IPS-18c (cell line): Measurements from ENCODE around the gene LPCAT2.

Source experiments
- H3K4me3 ChIP-seq: 2 replicates; pipeline ENCODE4 v1.7.0; 2013; ENCODE audit warnings: low read depth, mild to moderate bottlenecking, low read length, moderate library complexity; ENCODE audit not compliant: insufficient read depth
- H3K9me3 ChIP-seq: one replicate; pipeline ENCODE4 v1.6.1; 2013; ENCODE audit warnings: mild to moderate bottlenecking, low read length, moderate library complexity; ENCODE audit not compliant: control insufficient read depth, insufficient read depth

Gene LPCAT2

DNA sequence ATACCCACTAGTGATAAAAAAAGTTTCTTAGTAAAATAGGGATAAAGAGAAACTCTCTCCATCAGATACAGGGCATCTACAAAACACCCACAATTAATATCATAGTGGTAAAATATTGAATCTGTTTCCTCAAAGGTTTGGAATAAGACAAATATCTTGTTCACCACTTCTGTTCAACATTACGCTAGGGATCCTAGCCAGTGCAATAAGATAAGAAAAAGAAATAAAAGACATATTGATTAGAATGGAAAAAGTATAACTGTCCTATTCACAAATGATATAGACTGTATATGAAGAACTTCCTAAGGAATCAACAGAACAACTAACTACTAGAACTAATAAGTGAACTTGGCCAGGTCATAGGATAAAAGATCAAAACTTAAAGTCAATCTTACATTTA, 12.9 kb downstream of the LPCAT2 start:
- Histone ChIP-seq H3K9me3 (no peaks in the 10 kb centered on the region), H3K4me3 (no peak overlapping the region)

- H3K4me3 ChIP-seq = no peak overlapping the region
- no peaks in the 10 kb centered on the region for H3K9me3 ChIP-seq
These were observed 17.6 kb downstream of the LPCAT2 start for GRCh38 chr16:55526441-55526840.

DNA sequence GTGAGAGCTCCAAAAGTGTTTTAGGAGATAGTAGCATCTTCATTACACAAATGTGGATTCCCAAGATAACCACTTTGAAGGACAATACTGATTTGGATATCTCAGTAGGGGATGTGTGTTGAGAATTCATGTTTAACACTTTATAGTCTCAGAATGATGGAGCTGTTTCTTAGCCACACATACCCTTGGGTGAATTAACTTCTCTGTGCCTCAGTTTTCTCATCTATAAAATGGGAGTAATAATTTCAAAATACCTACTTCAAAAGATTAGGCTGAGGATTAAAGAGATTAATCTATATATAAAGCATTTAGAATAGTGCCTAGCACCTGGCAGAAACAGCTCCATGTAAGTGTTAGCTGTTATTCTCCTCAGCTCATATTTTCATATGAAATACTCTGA, 19.0 kb downstream of the LPCAT2 start:
- H3K4me3 ChIP-seq = no peak overlapping the region
- no peaks in the 10 kb centered on the region for H3K9me3 ChIP-seq

DNA sequence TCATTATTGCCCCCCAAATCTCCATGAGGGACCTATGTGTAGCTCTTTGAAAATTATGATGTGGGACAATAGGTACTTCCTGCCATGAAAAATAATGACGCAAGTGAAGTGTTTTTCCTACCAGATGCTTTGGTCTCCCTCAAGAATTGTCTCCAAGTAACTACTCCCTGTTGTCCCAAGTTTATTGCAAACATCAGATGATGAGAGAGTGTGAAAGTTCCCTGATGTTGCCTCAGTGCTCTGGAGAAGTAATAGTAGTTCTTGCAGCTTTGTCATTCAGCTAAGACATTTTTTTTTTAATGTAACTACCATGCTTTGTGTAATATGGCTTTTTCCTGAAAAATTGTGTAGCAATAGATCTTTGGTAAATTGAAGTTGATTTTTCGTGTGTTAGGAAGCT, 20.1 kb downstream of the LPCAT2 start:
- H3K9me3 ChIP-seq = no peaks in the 10 kb centered on the region
- no peak overlapping the region for H3K4me3 ChIP-seq

DNA sequence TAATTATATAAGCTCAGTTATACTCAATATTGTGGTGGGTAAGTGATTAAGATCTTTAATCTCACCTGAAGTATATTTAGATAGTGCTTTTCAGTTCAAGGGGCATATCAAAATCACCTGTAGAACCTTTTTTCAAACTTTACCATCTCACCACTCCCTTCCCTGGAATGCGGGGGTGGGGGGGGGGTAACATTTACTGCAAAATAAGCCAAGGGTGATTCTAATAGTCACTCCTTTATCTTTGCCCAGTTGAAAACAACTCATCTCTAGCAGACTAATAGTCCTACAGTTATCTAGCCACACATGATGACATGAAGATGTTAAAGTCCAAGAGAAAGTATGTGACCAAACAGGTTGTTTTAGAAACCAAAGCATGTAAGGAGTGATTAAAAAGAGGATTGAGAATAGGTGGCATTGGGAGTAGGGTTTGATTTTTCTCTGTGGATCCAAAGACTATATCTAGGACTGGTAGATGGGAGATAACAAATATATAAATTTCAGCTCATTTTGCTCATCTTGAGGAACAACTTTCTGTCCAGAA, 21.5 kb downstream of the LPCAT2 start:
- no peak overlapping the region for H3K4me3 ChIP-seq
- H3K9me3 ChIP-seq = no peaks in the 10 kb centered on the region

DNA sequence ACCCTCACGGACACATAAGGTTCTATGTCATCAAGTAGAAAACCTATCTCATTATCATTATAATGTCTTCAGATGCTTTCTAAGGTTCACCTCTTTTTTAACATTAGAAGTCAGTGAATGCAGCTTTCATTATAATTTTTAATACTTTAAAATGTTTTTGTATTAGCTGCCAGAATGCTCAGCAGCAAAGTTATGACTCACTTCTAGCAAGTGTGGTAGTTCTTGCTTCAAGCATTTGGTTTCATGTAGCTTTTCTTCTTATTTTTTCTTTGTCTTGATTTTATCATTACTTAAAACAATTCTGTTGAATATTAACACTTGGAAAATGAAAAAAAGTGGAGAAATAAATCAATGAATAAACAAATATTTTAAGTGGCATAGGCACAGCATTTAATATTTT, 23.4 kb downstream of the LPCAT2 start:
- H3K4me3 ChIP-seq = no peak overlapping the region
- H3K9me3 ChIP-seq = no peaks in the 10 kb centered on the region

DNA sequence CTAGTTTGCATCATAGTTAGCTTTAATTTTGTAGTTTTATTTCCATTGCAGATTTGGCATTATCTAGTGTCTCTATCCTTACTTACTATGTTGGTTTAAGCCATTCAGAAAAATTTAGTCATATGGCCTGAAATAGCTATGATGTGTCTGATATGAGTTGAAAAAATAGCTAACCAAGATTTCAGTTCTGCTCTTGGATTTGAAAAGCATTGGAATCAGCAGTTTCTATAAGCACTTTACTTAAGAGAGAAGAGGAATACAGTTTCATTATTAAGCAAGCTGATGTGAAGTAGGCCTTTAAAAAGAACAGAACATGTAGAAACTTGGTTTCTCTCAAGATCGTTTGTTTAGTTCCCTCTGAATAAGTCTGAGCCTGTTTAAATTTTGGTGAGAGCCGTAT, 25.9 kb downstream of the LPCAT2 start:
- no peak overlapping the region for H3K4me3 ChIP-seq

GRCh38 chr16:55539049-55539448, 30.2 kb downstream of the LPCAT2 start:
- Histone ChIP-seq H3K9me3 (no peaks in the 10 kb centered on the region), H3K4me3 (no peak overlapping the region)

More for the DNA sequence above, 25.9 kb downstream of the LPCAT2 start:
- no peaks in the 10 kb centered on the region for H3K9me3 ChIP-seq

DNA sequence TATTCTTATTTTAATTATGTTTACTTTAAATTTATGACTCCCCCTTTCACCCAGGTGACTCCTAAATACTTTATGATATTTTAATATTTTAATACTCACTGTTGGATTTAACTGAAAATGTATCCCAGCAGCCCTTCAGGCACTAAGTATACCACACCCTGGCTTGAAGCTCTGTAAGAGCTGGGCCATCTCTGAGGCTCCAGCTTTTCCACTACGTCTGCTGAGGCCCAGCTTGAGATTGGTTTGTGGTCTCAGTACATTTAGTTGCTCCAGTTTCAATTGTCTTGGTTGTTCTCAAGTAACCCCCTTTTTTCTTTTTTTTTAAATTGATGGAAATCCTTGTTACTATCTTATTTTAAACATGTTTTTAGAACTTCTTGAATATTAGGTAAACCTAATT, 30.6 kb downstream of the LPCAT2 start:
- Histone ChIP-seq H3K9me3 (no peaks in the 10 kb centered on the region), H3K4me3 (no peak overlapping the region)

DNA sequence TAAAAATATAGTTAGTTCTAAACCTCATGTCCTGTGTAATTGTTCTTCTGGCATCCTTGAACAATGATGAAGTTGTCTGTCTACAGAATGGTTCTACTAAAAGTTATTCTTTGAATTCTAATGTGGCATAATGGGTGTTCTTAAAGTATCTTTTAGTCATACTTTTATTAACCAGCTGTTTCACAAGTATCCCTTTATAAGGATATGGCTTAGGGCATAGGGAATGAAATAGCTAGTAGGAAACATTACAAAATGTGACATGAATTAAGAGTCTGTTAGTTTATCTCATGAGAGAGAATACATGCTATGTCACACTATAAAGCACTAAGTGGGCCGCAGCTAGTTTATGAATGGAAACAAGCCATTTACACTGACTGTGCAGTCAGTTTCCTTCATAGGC, 31.3 kb downstream of the LPCAT2 start:
- Histone ChIP-seq H3K9me3 (no peaks in the 10 kb centered on the region), H3K4me3 (no peak overlapping the region)

- Histone ChIP-seq H3K9me3 (no peaks in the 10 kb centered on the region), H3K4me3 (no peak overlapping the region)
These were observed 33.7 kb downstream of the LPCAT2 start for GRCh38 chr16:55542459-55543082.

- Histone ChIP-seq H3K9me3 (no peaks in the 10 kb centered on the region), H3K4me3 (no peak overlapping the region)
These were observed 34.6 kb downstream of the LPCAT2 start for GRCh38 chr16:55543472-55543871.

DNA sequence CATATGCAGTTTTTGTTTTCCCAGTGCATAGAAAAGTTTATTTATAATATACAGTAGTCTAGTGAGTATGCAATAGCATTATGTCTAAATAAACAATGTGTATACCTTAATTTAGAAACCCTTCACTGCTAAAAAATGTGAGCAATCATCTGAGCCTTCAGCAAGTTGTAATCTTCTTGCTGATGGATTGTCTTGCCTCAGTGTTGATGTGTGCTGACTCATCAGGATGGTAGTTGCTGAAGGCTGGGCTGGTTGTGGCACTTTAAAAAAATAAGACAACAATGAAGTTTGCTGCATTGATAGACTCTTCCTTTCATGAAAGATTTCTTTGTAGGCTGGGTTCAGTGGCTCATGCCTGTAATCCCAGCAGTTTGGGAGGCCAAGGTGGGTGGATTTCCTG, 43.7 kb downstream of the LPCAT2 start:
- no peaks in the 10 kb centered on the region for H3K9me3 ChIP-seq
- H3K4me3 ChIP-seq = no peak overlapping the region

DNA sequence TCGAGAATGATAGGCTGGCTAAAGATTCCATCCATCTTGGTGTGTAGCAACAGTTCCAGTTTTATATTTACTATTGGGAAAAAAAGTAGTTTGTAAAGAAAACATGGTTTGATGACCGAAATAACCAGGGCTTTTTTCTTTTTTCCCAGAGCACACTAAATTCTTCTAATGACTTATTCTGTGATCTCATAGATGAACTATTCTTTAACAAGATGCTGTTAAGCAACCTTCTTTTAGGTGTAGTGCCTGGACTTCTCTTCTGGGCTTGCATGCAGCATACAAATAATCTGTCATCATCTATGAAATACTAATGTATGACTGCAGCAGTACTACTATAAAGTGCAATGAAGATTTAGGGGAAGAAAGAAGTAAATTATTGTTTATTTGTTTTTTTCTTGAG, 46.6 kb downstream of the LPCAT2 start:
- Histone ChIP-seq H3K4me3 (no peak overlapping the region), H3K9me3 (no peaks in the 10 kb centered on the region)

DNA sequence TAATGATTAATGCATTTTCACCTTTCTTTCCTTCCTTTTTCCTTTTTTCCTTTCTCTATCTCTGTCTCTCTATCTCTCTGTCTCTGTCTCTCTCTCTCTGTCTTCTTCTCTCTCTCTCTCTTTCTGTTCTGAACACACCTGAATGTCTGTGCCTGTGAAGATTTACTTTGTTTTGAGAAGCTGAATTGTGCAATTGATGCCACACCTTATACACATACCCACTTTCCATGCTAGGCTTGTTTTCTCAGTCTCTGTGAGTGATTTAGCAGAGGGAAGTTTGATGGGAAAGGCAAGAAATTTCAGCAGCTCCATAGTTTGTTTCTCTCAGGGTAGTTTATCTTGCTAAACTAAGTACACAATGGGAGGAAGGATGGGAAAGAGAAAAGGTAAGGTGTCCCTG, 48.3 kb downstream of the LPCAT2 start:
- no peak overlapping the region for H3K4me3 ChIP-seq
- no peaks in the 10 kb centered on the region for H3K9me3 ChIP-seq

- H3K9me3 ChIP-seq = no peaks in the 10 kb centered on the region
These were observed 50.4 kb downstream of the LPCAT2 start for GRCh38 chr16:55559233-55559632.

DNA sequence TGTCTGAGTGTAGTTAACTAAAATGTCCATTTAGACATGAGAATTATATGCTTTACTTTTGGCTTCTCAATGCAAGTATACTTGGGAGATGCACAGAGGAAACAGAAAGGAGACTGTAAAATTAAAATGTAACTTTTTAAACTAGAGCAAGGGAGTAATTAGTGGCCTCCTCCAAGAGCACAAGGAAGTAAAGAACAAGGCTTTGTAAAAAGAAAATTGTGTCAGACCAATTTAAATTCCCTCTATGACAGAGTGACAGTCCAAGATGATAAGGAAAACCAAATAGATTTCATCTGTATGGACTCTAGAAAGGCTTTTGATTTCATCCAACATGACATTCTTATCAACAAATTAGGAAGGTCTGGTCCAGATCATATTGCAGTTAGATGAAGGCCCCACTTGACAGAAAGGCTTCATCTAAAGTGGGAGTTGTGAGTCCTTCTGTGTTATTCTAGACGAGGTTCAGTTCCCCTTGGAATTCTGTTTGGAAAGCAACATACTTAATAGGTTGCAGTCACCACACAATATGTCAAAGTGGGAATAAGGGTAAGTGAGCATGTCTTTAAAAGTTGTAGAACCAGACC, 51.2 kb downstream of the LPCAT2 start:
- H3K9me3 ChIP-seq = no peaks in the 10 kb centered on the region
- H3K4me3 ChIP-seq = no peak overlapping the region

More at GRCh38 chr16:55559233-55559632, 50.4 kb downstream of the LPCAT2 start:
- no peak overlapping the region for H3K4me3 ChIP-seq

GRCh38 chr16:55561319-55561848, 52.5 kb downstream of the LPCAT2 start:
- no peak overlapping the region for H3K4me3 ChIP-seq
- no peaks in the 10 kb centered on the region for H3K9me3 ChIP-seq
